ENCODE data around the gene ITPA.

- TF ChIP-seq CTCF (IDR thresholded peaks at IDR 0.05), result no peak
- no peak for TF ChIP-seq ZFX (IDR thresholded peaks at IDR 0.05; ENCODE audit: borderline replicate concordance)
Measured at GRCh38 chr20:3177746-3178485, 31.4 kb upstream of the ITPA start.
